H54 (cell line): ENCODE measurements around the gene CASP8AP2.
"Not testable (repeated sequence)": the region's sequence is repeated elsewhere in the genome, so short reads cannot be mapped to it uniquely, and the experiment has no call there.

Experiments used
- DNase-seq: peaks from one replicate; pipeline ENCODE4 v3.0.0; 2011; ENCODE audit warnings: low spot score, mixed read lengths; ENCODE audit not compliant: insufficient read length
- FAIRE-seq: peaks from 3 replicates; lab custom pipeline; 2011; peaks lifted over from hg19 to GRCh38; lab: Jason Lieb, UNC
- POLR2A ChIP-seq: IDR thresholded peaks from 2 replicates; pipeline ENCODE4 v1.6.1; 2011; ENCODE audit warnings: low read depth, mild to moderate bottlenecking, low read length

Gene CASP8AP2

GRCh38 chr6:89840538-89840937 lies 10.9 kb downstream of the CASP8AP2 start:
- TF ChIP-seq POLR2A = no peak
- DNase-seq (no peak), FAIRE-seq (no peak)

DNA sequence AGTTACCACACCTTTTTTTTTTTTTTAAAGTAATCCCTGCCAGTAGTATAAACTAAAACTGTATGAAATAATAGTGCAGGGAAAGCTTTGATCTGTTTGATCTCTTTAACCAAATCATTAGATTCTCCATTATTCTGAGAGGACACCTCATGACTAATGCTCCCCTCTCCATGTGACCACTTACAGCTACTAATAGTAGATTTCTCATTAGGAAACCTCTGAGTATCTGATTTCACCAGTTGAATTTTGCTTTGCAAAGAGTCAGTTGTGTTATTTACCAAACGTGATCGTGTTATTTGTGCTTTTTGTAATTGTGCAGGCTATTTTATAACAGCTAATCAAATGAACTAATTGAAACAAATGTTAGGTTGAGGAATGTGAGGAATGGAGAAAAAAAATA lies 12.5 kb downstream of the CASP8AP2 start:
- FAIRE-seq = no peak
- DNase-seq = no peak
- no peak for TF ChIP-seq POLR2A

GRCh38 chr6:89843070-89843469 lies 13.4 kb downstream of the CASP8AP2 start:
- DNase-seq (no peak), FAIRE-seq (no peak)
- no peak for TF ChIP-seq POLR2A

DNA sequence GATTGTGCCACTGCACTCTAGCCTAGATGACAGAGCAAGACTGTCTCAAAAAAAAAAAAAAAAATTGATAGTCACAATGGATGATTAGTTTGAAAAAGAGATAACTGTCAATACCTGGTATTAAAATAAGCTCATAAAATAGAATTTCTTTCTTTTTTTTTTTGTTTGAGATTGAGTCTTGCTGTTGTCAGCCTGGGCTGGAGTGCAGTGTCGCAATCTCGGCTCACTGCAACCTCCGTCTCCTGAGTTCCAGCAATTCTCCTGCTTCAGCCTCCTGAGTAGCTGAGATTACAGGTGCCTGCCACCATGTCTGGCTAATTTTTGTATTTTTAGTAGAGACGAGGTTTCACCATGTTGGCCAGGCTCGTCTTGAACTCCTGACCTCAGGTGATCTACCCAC lies 17.8 kb downstream of the CASP8AP2 start:
- DNase-seq, FAIRE-seq: not testable (repeated sequence)

DNA sequence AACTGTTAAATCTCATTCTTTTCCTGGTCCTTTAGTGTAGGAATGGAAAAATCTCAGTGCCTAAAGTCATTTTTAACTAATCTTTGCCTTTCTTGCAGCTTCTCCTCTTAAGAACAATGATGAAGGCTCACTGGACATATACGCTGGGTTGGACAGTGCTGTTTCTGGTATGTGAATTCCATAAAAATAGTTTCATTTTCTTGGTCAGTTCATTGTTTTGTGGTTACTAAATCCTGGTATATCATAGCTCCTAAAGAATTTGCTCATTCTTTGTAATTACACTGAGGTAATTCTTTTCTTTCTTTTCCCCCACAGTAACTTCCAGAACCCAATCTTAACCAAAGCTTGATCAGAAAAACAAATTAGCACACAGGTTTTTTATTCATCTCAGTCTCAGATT lies 23.4 kb downstream of the CASP8AP2 start:
- DNase-seq (no peak), FAIRE-seq (no peak)
- no peak for TF ChIP-seq POLR2A

DNA sequence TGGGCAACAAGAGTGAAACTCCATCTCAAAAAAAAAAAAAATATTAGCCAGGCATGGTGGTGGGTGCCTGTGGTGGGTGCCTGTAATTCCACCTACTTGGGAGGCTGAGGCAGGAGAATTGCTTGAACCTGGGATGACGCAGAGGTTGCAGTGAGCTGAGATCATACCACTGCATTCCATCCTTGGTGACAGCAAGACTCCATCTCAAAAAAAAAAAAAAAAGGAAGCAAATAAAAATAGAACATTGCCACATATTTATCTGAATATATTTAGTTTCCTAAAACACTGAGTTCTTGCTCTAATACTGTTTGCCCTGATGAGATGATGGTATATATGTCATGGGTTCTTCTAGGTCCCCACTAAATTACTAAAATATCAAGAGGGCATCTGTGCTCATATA lies 28.4 kb downstream of the CASP8AP2 start:
- no peak for TF ChIP-seq POLR2A
- FAIRE-seq (no peak), DNase-seq (no peak)

DNA sequence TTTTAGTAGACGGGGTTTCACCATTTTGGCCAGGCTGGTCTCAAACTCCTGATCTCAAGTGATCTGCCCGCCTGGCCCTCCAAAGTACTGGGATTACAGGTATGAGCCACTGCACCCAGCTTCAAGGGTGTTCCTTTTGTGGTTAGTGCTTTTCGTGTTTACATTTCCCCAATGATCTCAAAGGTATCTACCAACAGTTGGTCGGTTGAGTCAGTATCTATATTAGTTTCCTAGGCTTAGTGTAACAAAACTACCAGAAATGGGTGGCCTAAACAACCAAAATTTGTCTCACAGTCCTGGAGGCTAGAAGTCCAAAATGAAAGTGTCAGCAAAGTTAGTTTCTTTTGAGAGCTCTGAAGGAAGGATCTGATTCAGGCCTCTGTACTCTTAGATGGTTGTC lies 30.1 kb downstream of the CASP8AP2 start:
- FAIRE-seq = no peak
- TF ChIP-seq POLR2A = no peak

GRCh38 chr6:89862273-89862672 lies 32.6 kb downstream of the CASP8AP2 start:
- no peak for TF ChIP-seq POLR2A
- FAIRE-seq = no peak
- DNase-seq = no peak

More for the DNA sequence above, 30.1 kb downstream of the CASP8AP2 start:
- no peak for DNase-seq

GRCh38 chr6:89862698-89863097 lies 33.0 kb downstream of the CASP8AP2 start:
- DNase-seq (no peak), FAIRE-seq (no peak)
- TF ChIP-seq POLR2A = no peak

- DNase-seq = no peak
- no peak for FAIRE-seq
- no peak for TF ChIP-seq POLR2A
Observed at GRCh38 chr6:89866024-89866678, 36.5 kb downstream of the CASP8AP2 start.

- no peak for TF ChIP-seq POLR2A
- no peak for FAIRE-seq
- DNase-seq = no peak
Observed at GRCh38 chr6:89873721-89874120, 44.0 kb downstream of the CASP8AP2 start.

DNA sequence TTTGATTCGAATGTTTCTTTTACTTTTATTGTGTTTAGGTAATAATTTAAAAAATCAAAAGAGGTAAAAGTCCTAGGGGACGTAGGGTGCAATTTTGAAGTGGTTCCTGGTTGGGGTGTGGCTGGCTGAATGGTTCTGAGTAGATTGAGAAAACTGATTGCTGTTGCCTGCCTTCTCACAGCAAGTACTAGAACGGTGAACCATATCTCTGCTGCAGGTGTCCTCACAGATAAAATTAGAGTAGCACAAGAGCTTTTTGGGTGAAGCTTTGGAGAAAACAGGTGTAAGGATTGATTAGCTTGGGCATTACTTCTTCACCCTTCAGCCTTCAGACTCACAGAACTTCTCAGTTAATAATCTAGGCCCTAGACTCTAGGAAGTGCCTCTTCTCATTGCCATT lies 44.8 kb downstream of the CASP8AP2 start:
- no peak for FAIRE-seq
- no peak for TF ChIP-seq POLR2A

DNA sequence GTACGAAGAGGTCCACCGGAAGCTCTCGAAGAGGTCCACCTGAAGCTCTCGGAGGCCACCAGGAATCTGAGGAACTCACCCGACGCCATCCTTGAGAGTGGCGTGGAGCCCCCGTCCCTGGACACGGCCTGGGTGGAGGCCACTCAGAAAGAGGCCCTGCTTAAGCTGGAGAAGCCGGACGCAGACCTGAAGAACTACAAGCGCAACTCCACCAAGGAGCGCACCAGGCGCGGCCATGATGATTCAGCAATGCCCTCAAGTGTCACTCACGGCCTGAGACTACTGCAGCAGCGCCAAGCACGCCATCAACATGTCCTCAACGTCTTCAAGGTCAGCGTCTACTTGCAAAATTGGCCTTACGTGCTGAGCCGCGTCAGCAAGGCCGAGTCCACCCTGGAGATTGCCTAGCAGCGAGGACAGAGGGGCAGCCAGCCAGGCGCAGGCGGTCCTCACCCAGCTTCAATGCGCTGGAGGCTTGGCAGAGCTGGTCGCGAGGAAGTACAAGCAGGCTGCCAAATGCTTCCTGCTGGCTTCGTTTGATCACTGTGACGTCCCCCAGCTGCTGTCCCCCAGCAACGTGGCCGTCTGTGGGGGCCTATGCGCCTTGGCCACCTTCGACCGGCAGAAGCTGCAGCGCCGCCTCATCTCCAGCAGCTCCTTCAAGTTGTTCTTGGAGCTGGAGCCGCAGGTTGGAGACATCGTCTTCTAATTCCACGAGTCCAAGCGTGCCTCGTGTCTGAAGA lies 56.9 kb downstream of the CASP8AP2 start:
- TF ChIP-seq POLR2A = no peak
- no peak for FAIRE-seq
- DNase-seq = no peak

More for the DNA sequence above, 44.8 kb downstream of the CASP8AP2 start:
- DNase-seq = no peak

GRCh38 chr6:89887452-89888137 lies 57.9 kb downstream of the CASP8AP2 start:
- no peak for TF ChIP-seq POLR2A
- DNase-seq (no peak), FAIRE-seq (no peak)
